CD4-positive, alpha-beta T cell treated with Interleukin-12 subunit alpha and Interleukin-12 subunit beta, for 1 hour (primary cell): ENCODE data around the gene CACNB2.
A peak's percentile ranks its signal among the peaks of the same experiment; 100 is the strongest.
"Not testable (repeated sequence)": the region's sequence is repeated elsewhere in the genome, so short reads cannot be mapped to it uniquely, and the experiment has no call there.

Experiments used
- DNase-seq: peaks from one replicate; pipeline ENCODE4 v3.0.0-alpha.2; 2020

CACNB2 gene

GRCh38 chr10:18202680-18203460 is 62.6 kb downstream of the CACNB2 start:
- DNase-seq = no peak

GRCh38 chr10:18203471-18203870 is 63.2 kb downstream of the CACNB2 start:
- DNase-seq = no peak

GRCh38 chr10:18204039-18204835 is 64.0 kb downstream of the CACNB2 start:
- peak; percentile 41 for DNase-seq

GRCh38 chr10:18205098-18205834 is 65.0 kb downstream of the CACNB2 start:
- no peak for DNase-seq

GRCh38 chr10:18208186-18208585 is 68.0 kb downstream of the CACNB2 start:
- not testable (repeated sequence) for DNase-seq

- DNase-seq = no peak
These were observed 69.0 kb downstream of the CACNB2 start for GRCh38 chr10:18209241-18209640.

GRCh38 chr10:18210711-18211110 is 70.5 kb downstream of the CACNB2 start:
- DNase-seq = no peak

GRCh38 chr10:18211862-18212261 is 71.6 kb downstream of the CACNB2 start:
- DNase-seq = no peak

GRCh38 chr10:18213271-18213670 is 73.0 kb downstream of the CACNB2 start:
- no peak for DNase-seq

GRCh38 chr10:18214691-18215563 is 74.7 kb downstream of the CACNB2 start:
- peak; percentile 16 for DNase-seq

- no peak for DNase-seq
These were observed 76.3 kb downstream of the CACNB2 start for GRCh38 chr10:18216482-18216881.

GRCh38 chr10:18217577-18217976 is 77.4 kb downstream of the CACNB2 start:
- no peak for DNase-seq

- DNase-seq = no peak
These were observed 78.9 kb downstream of the CACNB2 start for GRCh38 chr10:18219146-18219545.

- no peak for DNase-seq
These were observed 80.9 kb downstream of the CACNB2 start for GRCh38 chr10:18221123-18221522.

- no peak for DNase-seq
These were observed 81.7 kb downstream of the CACNB2 start for GRCh38 chr10:18221882-18222281.

GRCh38 chr10:18222866-18223265 is 82.6 kb downstream of the CACNB2 start:
- no peak for DNase-seq

- DNase-seq = no peak
These were observed 83.7 kb downstream of the CACNB2 start for GRCh38 chr10:18223898-18224297.

GRCh38 chr10:18224626-18225445 is 84.6 kb downstream of the CACNB2 start:
- DNase-seq = no peak

- DNase-seq = no peak
These were observed 86.1 kb downstream of the CACNB2 start for GRCh38 chr10:18226336-18226735.

GRCh38 chr10:18229826-18230225 is 89.6 kb downstream of the CACNB2 start:
- DNase-seq = no peak

- no peak for DNase-seq
These were observed 90.6 kb downstream of the CACNB2 start for GRCh38 chr10:18230794-18231193.

- no peak for DNase-seq
These were observed 91.3 kb downstream of the CACNB2 start for GRCh38 chr10:18231480-18231879.
